ENCODE data around the gene SLBP. TPM values are rescaled to one million over a fixed set of nuclear protein-coding genes. Genes with fewer than 3 reads are reported as not detected.
"Not testable (repeated sequence)": the region's sequence is repeated elsewhere in the genome, so short reads cannot be mapped to it uniquely, and the experiment has no call there.

Gene SLBP
- total RNA-seq, 1 experiment from 2014 or later, result 61.7 TPM

- Histone ChIP-seq H4K20me1 (ENCODE audit: insufficient read depth) (peaks cover 52% of the 10 kb centered on the region), H3K4me2 (no peak overlapping the region), H2AFZ (no peak overlapping the region), H3K27me3 (ENCODE audit: insufficient read depth, low read depth) (no peaks in the 10 kb centered on the region), H3K4me3 (no peak overlapping the region), H3K36me3 (ENCODE audit: low read depth) (peaks cover 18% of the 10 kb centered on the region; the same call in 1 of the 2 replicates), H3F3A (ENCODE audit: insufficient read depth, low read depth) (peaks cover 12% of the 10 kb centered on the region; the same call in 1 of the 2 replicates), H3K79me2 (ENCODE audit: low read depth) (peaks cover 94% of the 10 kb centered on the region), H3K9me2 (ENCODE audit: insufficient read depth) (no peaks in the 10 kb centered on the region), H3K4me1 (replicated peaks; ENCODE audit: insufficient read depth) (peaks cover 11% of the 10 kb centered on the region), H3K9me3 (ENCODE audit: insufficient read depth, low read depth) (no peaks in the 10 kb centered on the region), H3K27ac (no peak overlapping the region)
- TF ChIP-seq EZH2 (IDR thresholded peaks at IDR 0.05; ENCODE audit: low read depth), result no peak
- TF ChIP-seq, protein P1, sequence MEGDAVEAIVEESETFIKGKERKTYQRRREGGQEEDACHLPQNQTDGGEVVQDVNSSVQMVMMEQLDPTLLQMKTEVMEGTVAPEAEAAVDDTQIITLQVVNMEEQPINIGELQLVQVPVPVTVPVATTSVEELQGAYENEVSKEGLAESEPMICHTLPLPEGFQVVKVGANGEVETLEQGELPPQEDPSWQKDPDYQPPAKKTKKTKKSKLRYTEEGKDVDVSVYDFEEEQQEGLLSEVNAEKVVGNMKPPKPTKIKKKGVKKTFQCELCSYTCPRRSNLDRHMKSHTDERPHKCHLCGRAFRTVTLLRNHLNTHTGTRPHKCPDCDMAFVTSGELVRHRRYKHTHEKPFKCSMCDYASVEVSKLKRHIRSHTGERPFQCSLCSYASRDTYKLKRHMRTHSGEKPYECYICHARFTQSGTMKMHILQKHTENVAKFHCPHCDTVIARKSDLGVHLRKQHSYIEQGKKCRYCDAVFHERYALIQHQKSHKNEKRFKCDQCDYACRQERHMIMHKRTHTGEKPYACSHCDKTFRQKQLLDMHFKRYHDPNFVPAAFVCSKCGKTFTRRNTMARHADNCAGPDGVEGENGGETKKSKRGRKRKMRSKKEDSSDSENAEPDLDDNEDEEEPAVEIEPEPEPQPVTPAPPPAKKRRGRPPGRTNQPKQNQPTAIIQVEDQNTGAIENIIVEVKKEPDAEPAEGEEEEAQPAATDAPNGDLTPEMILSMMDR (conservative IDR thresholded peaks at IDR 0.05), result no peak
- no peak for DNase-seq
- CTCF ChIA-PET, result no interaction called here
- intact Hi-C loops (cut with micrococcal nuclease; ENCODE audit: unreplicated experiment), result no loop called here
- BruUV-seq (replicated peaks), result no TSS peak
- POLR2A ChIA-PET (ENCODE audit: unreplicated experiment), result no interaction called here
Measured at GRCh38 chr4:1706358-1706757, 5.8 kb downstream of the SLBP start.

DNA sequence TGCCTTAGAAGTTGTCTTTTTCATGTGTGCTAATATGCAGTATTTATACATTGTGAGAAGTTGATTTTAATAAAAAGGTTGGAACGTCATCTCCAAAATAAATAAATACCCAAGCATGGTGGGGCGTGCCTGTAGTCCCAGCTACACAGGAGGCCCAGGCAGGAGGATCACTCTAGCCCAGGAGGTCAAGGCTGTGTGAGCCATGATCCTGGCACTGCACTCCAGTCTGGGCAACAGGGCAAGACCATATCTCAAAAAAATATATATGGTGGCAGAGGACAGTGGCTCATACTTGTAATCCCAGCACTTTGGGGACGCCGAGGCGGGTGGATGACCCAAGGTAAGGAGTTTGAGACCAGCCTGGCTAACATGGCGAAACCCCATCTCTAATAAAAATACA lies 6.4 kb downstream of the SLBP start:
- Histone ChIP-seq H3K27ac (no peak overlapping the region), H3K4me1 (replicated peaks; ENCODE audit: insufficient read depth) (peaks cover 11% of the 10 kb centered on the region), H3K9me3 (ENCODE audit: insufficient read depth, low read depth) (no peaks in the 10 kb centered on the region), H3K4me2 (no peak overlapping the region), H3K9me2 (ENCODE audit: insufficient read depth) (no peaks in the 10 kb centered on the region), H3K79me2 (ENCODE audit: low read depth) (peaks cover 89% of the 10 kb centered on the region), H3F3A (ENCODE audit: insufficient read depth, low read depth) (peaks cover 14% of the 10 kb centered on the region; the same call in 1 of the 2 replicates), H2AFZ (no peak overlapping the region), H4K20me1 (ENCODE audit: insufficient read depth) (peaks cover 54% of the 10 kb centered on the region), H3K36me3 (ENCODE audit: low read depth) (peaks cover 18% of the 10 kb centered on the region; the same call in 1 of the 2 replicates), H3K4me3 (no peak overlapping the region), H3K27me3 (ENCODE audit: insufficient read depth, low read depth) (no peaks in the 10 kb centered on the region)
- POLR2A ChIA-PET (ENCODE audit: unreplicated experiment), result no interaction called here
- CTCF ChIA-PET, result no interaction called here
- DNase-seq, result no peak
- intact Hi-C loops (cut with micrococcal nuclease; ENCODE audit: unreplicated experiment), result no loop called here
- TF ChIP-seq, protein P1 (conservative IDR thresholded peaks at IDR 0.05), result no peak
- TF ChIP-seq EZH2 (IDR thresholded peaks at IDR 0.05; ENCODE audit: low read depth), result no peak
- BruUV-seq (replicated peaks), result no TSS peak

DNA sequence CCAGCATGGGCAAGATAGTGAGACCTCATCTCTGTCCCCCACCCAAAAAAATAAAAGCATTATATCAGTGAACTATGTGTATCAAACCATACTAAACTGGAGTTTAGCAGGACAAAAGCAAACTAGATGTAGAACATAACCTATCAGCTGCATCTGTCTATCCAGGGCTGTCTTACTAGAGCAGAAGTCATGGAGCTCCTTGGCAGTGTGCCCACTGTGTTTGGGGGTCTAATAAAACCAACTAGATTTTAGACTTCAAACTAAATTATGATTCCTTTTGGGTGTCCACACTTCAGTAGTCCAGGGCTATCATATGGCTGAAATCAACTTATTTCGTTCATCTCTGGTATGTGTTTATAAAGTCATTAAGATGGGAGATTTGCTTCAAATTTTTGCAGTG lies 8.3 kb downstream of the SLBP start:
- ChIA-PET CTCF (interaction anchor here (0.6 kb wide), 1 partner anchor 23 kb away, joined by 3 read pairs; no protein-coding TSS in a partner anchor), POLR2A (ENCODE audit: unreplicated experiment) (no interaction called here)
- H3K9me2 ChIP-seq (ENCODE audit: insufficient read depth), result no peaks in the 10 kb centered on the region
- no TSS peak for BruUV-seq (replicated peaks)
- peaks cover 42% of the 10 kb centered on the region for H4K20me1 ChIP-seq (ENCODE audit: insufficient read depth)
- peaks cover 30% of the 10 kb centered on the region for H3K36me3 ChIP-seq (ENCODE audit: low read depth)
- intact Hi-C loops (cut with micrococcal nuclease; ENCODE audit: unreplicated experiment), result no loop called here
- H3K4me1 ChIP-seq (replicated peaks; ENCODE audit: insufficient read depth), result no peaks in the 10 kb centered on the region; the same call in 1 of the 2 replicates
- TF ChIP-seq EZH2 (IDR thresholded peaks at IDR 0.05; ENCODE audit: low read depth), result no peak
- TF ChIP-seq, protein P1 (conservative IDR thresholded peaks at IDR 0.05), result no peak
- peaks cover 27% of the 10 kb centered on the region; the same call in 1 of the 2 replicates for H3F3A ChIP-seq (ENCODE audit: insufficient read depth, low read depth)
- no peaks in the 10 kb centered on the region for H3K27me3 ChIP-seq (ENCODE audit: insufficient read depth, low read depth)
- no peak overlapping the region for H2AFZ ChIP-seq
- DNase-seq, result no peak
- peaks cover 77% of the 10 kb centered on the region for H3K79me2 ChIP-seq (ENCODE audit: low read depth)
- H3K27ac ChIP-seq, result no peak overlapping the region
- H3K4me3 ChIP-seq, result no peak overlapping the region
- H3K9me3 ChIP-seq (ENCODE audit: insufficient read depth, low read depth), result no peaks in the 10 kb centered on the region
- H3K4me2 ChIP-seq, result no peak overlapping the region

DNA sequence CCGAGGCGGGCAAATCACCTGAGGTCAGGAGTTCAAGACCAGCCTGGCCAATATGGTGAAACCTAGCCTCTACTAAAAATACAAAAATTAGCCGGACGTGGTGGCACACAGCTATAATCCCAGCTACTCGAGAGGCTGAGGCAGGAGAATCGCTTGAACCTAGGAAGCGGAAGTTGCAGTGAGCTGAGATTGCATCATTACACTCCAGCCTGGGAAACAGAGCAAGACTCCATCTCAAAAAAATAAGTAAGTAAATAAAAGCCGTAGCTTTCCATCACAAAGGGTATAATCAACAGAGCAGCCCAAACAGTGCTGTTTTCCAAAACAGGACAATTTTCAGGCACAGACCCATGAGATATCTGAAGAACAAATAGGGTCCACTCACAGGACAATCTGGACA lies 10.4 kb downstream of the SLBP start:
- CTCF ChIA-PET, result not testable (repeated sequence)

More for the DNA sequence above, 10.4 kb downstream of the SLBP start:
- intact Hi-C loops (cut with micrococcal nuclease; ENCODE audit: unreplicated experiment); H3K4me3 ChIP-seq; H3K9me3 ChIP-seq (ENCODE audit: insufficient read depth, low read depth); H3K4me2 ChIP-seq; H3K27ac ChIP-seq; DNase-seq; H3K4me1 ChIP-seq (replicated peaks; ENCODE audit: insufficient read depth); POLR2A ChIA-PET (ENCODE audit: unreplicated experiment); H3K27me3 ChIP-seq (ENCODE audit: insufficient read depth, low read depth); H3K9me2 ChIP-seq (ENCODE audit: insufficient read depth); BruUV-seq (replicated peaks); H2AFZ ChIP-seq: not testable (repeated sequence)
- peaks cover 58% of the 10 kb centered on the region for H3K79me2 ChIP-seq (ENCODE audit: low read depth)
- peaks cover 28% of the 10 kb centered on the region for H3K36me3 ChIP-seq (ENCODE audit: low read depth)
- H3F3A ChIP-seq (ENCODE audit: insufficient read depth, low read depth), result peaks cover 34% of the 10 kb centered on the region; the same call in 1 of the 2 replicates
- peaks cover 30% of the 10 kb centered on the region for H4K20me1 ChIP-seq (ENCODE audit: insufficient read depth)

All from PC-9 (cell line).